ENCODE data around the gene SLC66A3.

Gene SLC66A3

DNA sequence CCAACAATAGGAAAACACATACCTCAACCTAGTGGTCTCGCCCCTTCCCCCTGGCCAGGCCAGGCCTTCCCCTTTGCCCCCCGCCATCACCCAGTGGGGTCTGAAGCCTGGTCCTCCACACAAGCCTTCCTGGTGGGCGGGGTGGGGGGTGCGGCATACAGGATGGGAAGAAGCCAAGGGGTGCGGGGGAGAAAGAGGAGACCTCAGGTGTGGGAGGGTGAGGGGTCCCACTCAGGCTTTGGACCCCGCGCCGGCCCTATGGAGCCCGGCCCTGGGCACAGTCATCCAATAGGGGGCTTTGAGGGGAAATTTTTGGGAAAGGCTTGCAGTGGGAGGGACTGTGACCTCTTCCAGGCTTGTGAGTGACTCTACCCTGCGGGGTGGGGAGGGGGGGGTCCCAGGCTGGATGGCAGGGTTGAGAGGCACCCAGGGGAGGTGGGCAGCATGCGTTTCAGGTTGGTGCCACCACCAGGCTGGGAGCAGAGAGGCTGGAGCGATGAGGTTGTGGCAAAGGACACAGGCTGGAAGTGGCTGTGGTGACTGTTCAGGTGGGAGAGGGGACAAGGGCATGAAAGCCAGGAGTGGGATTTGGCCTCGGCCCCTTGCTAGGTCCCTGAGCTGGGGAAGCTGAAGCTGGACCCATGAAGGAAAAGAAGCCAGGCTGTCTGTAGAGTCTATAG lies 1.3 kb downstream of the SLC66A3 start:
- TF ChIP-seq, protein P1, sequence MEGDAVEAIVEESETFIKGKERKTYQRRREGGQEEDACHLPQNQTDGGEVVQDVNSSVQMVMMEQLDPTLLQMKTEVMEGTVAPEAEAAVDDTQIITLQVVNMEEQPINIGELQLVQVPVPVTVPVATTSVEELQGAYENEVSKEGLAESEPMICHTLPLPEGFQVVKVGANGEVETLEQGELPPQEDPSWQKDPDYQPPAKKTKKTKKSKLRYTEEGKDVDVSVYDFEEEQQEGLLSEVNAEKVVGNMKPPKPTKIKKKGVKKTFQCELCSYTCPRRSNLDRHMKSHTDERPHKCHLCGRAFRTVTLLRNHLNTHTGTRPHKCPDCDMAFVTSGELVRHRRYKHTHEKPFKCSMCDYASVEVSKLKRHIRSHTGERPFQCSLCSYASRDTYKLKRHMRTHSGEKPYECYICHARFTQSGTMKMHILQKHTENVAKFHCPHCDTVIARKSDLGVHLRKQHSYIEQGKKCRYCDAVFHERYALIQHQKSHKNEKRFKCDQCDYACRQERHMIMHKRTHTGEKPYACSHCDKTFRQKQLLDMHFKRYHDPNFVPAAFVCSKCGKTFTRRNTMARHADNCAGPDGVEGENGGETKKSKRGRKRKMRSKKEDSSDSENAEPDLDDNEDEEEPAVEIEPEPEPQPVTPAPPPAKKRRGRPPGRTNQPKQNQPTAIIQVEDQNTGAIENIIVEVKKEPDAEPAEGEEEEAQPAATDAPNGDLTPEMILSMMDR (IDR thresholded peaks at IDR 0.05; ENCODE audit: low read length, missing control alignments): no peak
- no peak for DNase-seq (ENCODE audit: low read depth)
- no peak overlapping the region for H3K4me3 ChIP-seq (replicated peaks; ENCODE audit: low read depth, low read length)

DNA sequence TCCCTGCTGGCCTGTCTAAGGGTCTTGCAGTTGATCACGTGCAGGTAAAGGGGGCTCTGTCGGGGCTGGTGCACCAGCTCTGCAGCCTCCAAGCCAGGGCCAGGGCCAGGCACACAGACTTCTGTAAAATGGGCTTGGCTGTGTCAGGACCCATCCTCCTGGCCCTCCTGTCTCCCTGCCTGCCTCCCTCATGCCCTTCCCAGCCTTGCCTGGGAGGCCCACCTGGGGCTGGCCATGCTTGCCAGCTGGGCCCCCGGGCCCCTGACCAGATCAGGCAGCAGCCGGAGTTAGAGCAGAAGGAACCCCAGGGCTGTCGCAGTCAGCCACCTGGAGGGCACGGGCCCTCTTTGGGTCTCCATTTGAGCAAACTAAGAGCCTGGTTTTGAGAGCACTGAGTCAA lies 2.0 kb downstream of the SLC66A3 start:
- TF ChIP-seq, protein P1 (IDR thresholded peaks at IDR 0.05; ENCODE audit: low read length, missing control alignments): no peak
- no peak for DNase-seq (ENCODE audit: low read depth)
- H3K4me3 ChIP-seq (replicated peaks; ENCODE audit: low read depth, low read length): no peak overlapping the region

DNA sequence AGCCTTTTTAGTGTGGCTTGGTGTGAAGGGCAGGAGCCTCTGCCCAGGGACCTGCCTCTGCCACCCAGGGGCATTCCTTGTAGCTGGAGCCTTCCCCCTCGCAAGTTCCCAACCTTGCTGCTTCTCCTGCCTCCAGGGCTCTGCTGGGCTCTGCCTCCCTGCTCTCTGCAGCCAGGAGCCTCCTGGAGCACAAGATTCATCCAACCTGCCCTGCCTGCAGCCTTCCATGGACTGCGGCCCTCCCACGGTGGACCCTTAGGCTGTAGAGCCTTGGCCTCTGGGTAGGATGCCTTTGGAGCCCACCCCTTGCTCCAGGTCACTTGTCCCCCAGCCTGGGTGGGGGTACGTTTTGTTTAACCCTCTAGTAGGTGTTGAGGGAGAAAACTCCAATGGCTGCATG lies 2.5 kb downstream of the SLC66A3 start:
- TF ChIP-seq, protein P1 (IDR thresholded peaks at IDR 0.05; ENCODE audit: low read length, missing control alignments): no peak

DNA sequence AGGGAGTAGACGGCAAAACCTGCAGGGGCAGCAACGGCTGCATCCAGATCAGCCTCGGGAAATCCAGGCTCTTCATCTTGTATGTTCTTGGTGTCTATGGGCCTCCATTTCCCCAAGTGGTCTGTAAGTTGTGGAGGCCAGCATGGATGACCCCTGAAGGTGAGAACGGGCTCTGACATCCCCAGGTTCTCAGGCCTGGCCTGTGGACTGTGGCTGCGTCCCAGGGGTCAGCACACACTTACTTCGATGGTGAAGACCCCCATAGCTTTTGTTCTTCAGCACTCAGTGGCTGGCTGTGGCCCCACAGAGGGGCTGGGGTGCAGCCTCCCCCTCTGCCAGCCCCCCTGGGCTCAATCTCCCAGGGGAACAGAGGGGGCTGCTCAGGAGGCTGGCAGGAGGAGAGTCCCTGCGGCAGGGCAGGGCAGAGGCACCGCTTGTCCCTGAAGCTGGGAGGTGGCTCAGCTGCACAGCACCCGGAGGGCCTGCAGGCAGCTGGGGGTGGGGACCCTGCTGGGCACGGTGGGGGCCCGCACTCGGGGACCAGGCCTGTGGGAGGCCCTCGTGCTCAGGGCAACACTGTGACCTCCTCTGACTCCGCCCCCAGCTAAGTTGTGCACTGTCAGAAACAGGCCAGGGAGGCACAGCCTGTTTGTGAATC lies 3.8 kb downstream of the SLC66A3 start:
- no peak overlapping the region for H3K4me3 ChIP-seq (replicated peaks; ENCODE audit: low read depth, low read length)
- no peak for DNase-seq (ENCODE audit: low read depth)
- TF ChIP-seq, protein P1 (IDR thresholded peaks at IDR 0.05; ENCODE audit: low read length, missing control alignments): no peak

More for the DNA sequence above, 2.5 kb downstream of the SLC66A3 start:
- DNase-seq (ENCODE audit: low read depth): no peak
- no peak overlapping the region for H3K4me3 ChIP-seq (replicated peaks; ENCODE audit: low read depth, low read length)

DNA sequence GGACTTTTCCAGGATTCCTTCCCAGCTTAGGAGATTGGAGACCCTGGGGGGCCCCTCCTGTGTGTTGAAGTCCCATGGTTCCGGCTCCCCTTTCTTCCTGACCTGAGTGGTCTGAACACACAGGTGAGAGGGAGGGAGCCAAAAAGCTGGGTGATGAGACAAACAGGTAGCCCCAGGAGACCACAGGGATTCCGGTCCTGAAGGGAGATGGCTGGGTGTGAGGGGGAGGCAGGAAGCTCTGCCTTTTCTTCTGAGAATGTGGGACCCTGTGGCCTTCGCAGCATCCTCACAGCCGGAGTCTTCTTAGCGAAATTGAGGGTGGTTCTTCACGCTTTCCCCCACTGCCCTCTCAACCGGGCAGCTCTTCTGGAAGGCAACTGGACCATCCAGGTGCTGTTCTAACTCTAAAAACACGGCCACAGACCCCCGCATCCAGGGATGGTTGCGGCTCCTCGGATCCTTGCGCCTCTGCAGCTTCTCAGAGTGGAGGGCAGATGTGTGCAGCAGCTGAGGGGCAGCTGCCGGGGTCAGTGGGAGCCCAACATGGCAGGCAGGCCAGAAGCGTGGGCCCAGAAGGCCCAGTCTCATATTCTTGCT lies 4.4 kb downstream of the SLC66A3 start:
- TF ChIP-seq, protein P1 (IDR thresholded peaks at IDR 0.05; ENCODE audit: low read length, missing control alignments): no peak
- H3K4me3 ChIP-seq (replicated peaks; ENCODE audit: low read depth, low read length): no peak overlapping the region
- DNase-seq (ENCODE audit: low read depth): no peak

- TF ChIP-seq, protein P1 (IDR thresholded peaks at IDR 0.05; ENCODE audit: low read length, missing control alignments): no peak
- H3K4me3 ChIP-seq (replicated peaks; ENCODE audit: low read depth, low read length): no peak overlapping the region
- no peak for DNase-seq (ENCODE audit: low read depth)
Measured at GRCh38 chr2:11160256-11160655, 5.0 kb downstream of the SLC66A3 start.

Data from fibroblast of pulmonary artery (primary cell).